A673 (cell line): ENCODE results near the gene CPXM2.

ENCODE experiments used
- EZH2 ChIP-seq: fragments of 200-600 bp; sonication (generic); IDR thresholded peaks from 2 replicates; pipeline ENCODE4 v1.6.1; 2017; ENCODE audit warnings: borderline replicate concordance, low read depth, mild to moderate bottlenecking, mixed read lengths, antibody characterized with exemption, low read length; ENCODE audit not compliant: poor library complexity, severe bottlenecking
- TF ChIP-seq, protein P1 (sequence below): fragments of 300-800, 200-600 bp; sonication (generic); conservative IDR thresholded peaks from 2 replicates; pipeline ENCODE4 v1.5.1; 2017; ENCODE audit warnings: low read depth, mild to moderate bottlenecking, antibody characterized with exemption, low read length, moderate library complexity, mixed read lengths

DNA sequence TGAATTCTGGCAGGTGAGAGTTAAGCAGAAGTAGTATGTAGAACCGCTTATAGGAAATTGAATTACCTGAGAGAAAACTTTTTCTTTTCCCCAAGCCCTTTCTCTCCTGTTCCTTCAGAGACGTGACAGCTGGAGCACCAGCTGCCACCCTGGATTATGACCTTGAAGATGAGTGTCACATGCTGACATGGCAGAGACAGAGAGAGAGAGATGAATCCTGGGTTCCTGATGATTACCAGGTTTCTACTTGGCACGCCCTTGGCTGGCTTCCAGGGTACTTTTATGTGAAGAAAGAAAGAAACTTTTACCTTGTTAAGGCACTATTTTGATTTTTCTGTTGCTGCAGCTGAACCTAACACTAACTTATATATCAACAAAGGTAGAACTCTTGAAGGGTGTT, 125.6 kb downstream of the CPXM2 start:
- TF ChIP-seq, protein P1, sequence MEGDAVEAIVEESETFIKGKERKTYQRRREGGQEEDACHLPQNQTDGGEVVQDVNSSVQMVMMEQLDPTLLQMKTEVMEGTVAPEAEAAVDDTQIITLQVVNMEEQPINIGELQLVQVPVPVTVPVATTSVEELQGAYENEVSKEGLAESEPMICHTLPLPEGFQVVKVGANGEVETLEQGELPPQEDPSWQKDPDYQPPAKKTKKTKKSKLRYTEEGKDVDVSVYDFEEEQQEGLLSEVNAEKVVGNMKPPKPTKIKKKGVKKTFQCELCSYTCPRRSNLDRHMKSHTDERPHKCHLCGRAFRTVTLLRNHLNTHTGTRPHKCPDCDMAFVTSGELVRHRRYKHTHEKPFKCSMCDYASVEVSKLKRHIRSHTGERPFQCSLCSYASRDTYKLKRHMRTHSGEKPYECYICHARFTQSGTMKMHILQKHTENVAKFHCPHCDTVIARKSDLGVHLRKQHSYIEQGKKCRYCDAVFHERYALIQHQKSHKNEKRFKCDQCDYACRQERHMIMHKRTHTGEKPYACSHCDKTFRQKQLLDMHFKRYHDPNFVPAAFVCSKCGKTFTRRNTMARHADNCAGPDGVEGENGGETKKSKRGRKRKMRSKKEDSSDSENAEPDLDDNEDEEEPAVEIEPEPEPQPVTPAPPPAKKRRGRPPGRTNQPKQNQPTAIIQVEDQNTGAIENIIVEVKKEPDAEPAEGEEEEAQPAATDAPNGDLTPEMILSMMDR: no peak
- TF ChIP-seq EZH2: no peak
